HepG2 (cell line): ENCODE data around the gene OTUB2. TPM values are rescaled to one million over a fixed set of nuclear protein-coding genes. Genes with fewer than 3 reads are reported as not detected.

Experiments used
- CCDC6 ChIP-seq: sonication (generic); formaldehyde crosslinking; IDR thresholded peaks from 2 replicates; pipeline ENCODE4 v1.8.1; 2022; ENCODE audit warnings: mild to moderate bottlenecking, missing genetic modification reagents, moderate library complexity
- DNMT1 ChIP-seq: sonication (generic); formaldehyde crosslinking; IDR thresholded peaks from 2 replicates; pipeline ENCODE4 v1.5.1; 2020; ENCODE audit warnings: mild to moderate bottlenecking, missing genetic modification reagents
- E2F1 ChIP-seq: sonication (generic); formaldehyde crosslinking; IDR thresholded peaks from 2 replicates; pipeline ENCODE4 v1.5.0; 2020; ENCODE audit warnings: missing genetic modification reagents
- FLYWCH1 ChIP-seq: sonication (generic); formaldehyde crosslinking; IDR thresholded peaks from 2 replicates; pipeline ENCODE4 v1.8.1; 2023; ENCODE audit warnings: mild to moderate bottlenecking, missing genetic modification reagents
- HDAC2 ChIP-seq: sonication (generic); formaldehyde crosslinking; IDR thresholded peaks from 2 replicates; pipeline ENCODE4 v1.4.0; 2020; ENCODE audit warnings: missing genetic modification reagents
- KDM1A ChIP-seq: IDR thresholded peaks from 2 replicates; pipeline ENCODE4 v1.6.1; 2016; ENCODE audit warnings: missing compliant biosample characterization
- MBNL3 ChIP-seq: fragments of 250-450 bp; sonication (Bioruptor Pico); conservative IDR thresholded peaks from 2 replicates; pipeline ENCODE4 v1.8.0; 2022; ENCODE audit warnings: mild to moderate bottlenecking, inconsistent platforms
- NR2C2 ChIP-seq: sonication (generic); formaldehyde crosslinking; IDR thresholded peaks from 2 replicates; pipeline ENCODE4 v1.4.0; 2020; ENCODE audit warnings: missing genetic modification reagents, mild to moderate bottlenecking, moderate library complexity, borderline replicate concordance
- REL ChIP-seq: sonication (generic); formaldehyde crosslinking; conservative IDR thresholded peaks from 2 replicates; pipeline ENCODE4 v1.8.0; 2022; ENCODE audit warnings: mild to moderate bottlenecking, missing genetic modification reagents, moderate library complexity
- RELA ChIP-seq: sonication (generic); formaldehyde crosslinking; IDR thresholded peaks from 2 replicates; pipeline ENCODE4 v1.4.0; 2020; ENCODE audit warnings: missing genetic modification reagents
- SIX4 ChIP-seq: sonication (generic); formaldehyde crosslinking; IDR thresholded peaks from 2 replicates; pipeline ENCODE4 v1.4.0; 2020; ENCODE audit warnings: missing genetic modification reagents
- SMAD9 ChIP-seq: sonication (generic); formaldehyde crosslinking; IDR thresholded peaks from 2 replicates; pipeline ENCODE4 v1.5.1; 2020; ENCODE audit warnings: mild to moderate bottlenecking, missing genetic modification reagents
- SMC3 ChIP-seq: IDR thresholded peaks from 2 replicates; pipeline ENCODE4 v1.6.1; 2011; ENCODE audit warnings: low read length, improper control_type of control experiment
- SOX6 ChIP-seq, 2 experiments: fragments of 450-650 bp in 1 of 2; sonication (generic) in 1 of 2; formaldehyde crosslinking in 1 of 2; IDR thresholded peaks; 2 replicates each; pipeline versions ENCODE4 v1.4.0 to v1.6.1; 2017 to 2020; ENCODE audit warnings: antibody characterized with exemption in 1 of 2, mild to moderate bottlenecking in 1 of 2, missing genetic modification reagents in 1 of 2
- STAG1 ChIP-seq: sonication (generic); formaldehyde crosslinking; IDR thresholded peaks from 2 replicates; pipeline ENCODE4 v1.4.0; 2020; ENCODE audit warnings: missing genetic modification reagents
- TMF1 ChIP-seq: sonication (generic); formaldehyde crosslinking; IDR thresholded peaks from 2 replicates; pipeline ENCODE4 v1.8.1; 2022; ENCODE audit warnings: low read depth, missing genetic modification reagents
- ZBTB40 ChIP-seq, 2 experiments: fragments of 450-650 bp in 1 of 2; sonication (generic) in 1 of 2; formaldehyde crosslinking in 1 of 2; IDR thresholded peaks; 2 replicates each; pipeline versions ENCODE4 v1.6.1 to v1.8.0; 2016 to 2022; ENCODE audit warnings: antibody characterized with exemption in 1 of 2, mild to moderate bottlenecking in 1 of 2, missing genetic modification reagents in 1 of 2
- ZNF101 ChIP-seq: sonication (generic); formaldehyde crosslinking; IDR thresholded peaks from 2 replicates; pipeline ENCODE4 v1.4.0; 2020; ENCODE audit warnings: mild to moderate bottlenecking, low read depth, missing genetic modification reagents, borderline replicate concordance
- ZNF567 ChIP-seq: sonication (generic); formaldehyde crosslinking; IDR thresholded peaks from 2 replicates; pipeline ENCODE4 v1.8.1; 2023; ENCODE audit warnings: mild to moderate bottlenecking, missing genetic modification reagents, borderline replicate concordance
- ZNF598 ChIP-seq: sonication (generic); formaldehyde crosslinking; IDR thresholded peaks from 2 replicates; pipeline ENCODE4 v1.5.1; 2020; ENCODE audit warnings: mild to moderate bottlenecking, missing genetic modification reagents, borderline replicate concordance
- ZNF766 ChIP-seq: sonication (generic); formaldehyde crosslinking; IDR thresholded peaks from 2 replicates; pipeline ENCODE4 v1.5.0; 2020; ENCODE audit warnings: missing genetic modification reagents, borderline replicate concordance
- polyA plus RNA-seq, 8 experiments: library from polyadenylated mRNA; depleted of rRNA in 3 of 8; stranded (reverse) in 7 of 8; unstranded in 1 of 8; fragments of >200 nt; fragmentation: Illumina TruSeq in 4 of 8; extraction: Trizol in 4 of 8; gene quantifications; 2 replicates each; pipeline versions ENCODE4 v1.2.1 to v1.2.3, GENCODE V29; 2011 to 2016; ENCODE audit warnings: low read depth in 4 of 8, missing spikeins in 1 of 8, mixed read lengths in 1 of 8; ENCODE audit not compliant: insufficient read depth in 1 of 8
- total RNA-seq, 5 experiments: library from RNA; depleted of rRNA; stranded (reverse); fragments of >200 nt; fragmentation: Illumina TruSeq; extraction: Trizol; gene quantifications; 2 replicates each; pipeline ENCODE4 v1.2.3, GENCODE V29; 2016; ENCODE audit warnings: low read depth in 1 of 5

The OTUB2 gene
- total and polyA plus RNA-seq, 2 of the 13 experiments (the other 11 are each of a cell fraction or from before 2014, with no cell fraction given), result 2.2 to 2.4 TPM

- no peak for TF ChIP-seq E2F1 (CRISPR knock-in tag)
- TF ChIP-seq CCDC6 (CRISPR knock-in tag), result no peak
- TF ChIP-seq SOX6 (IDR thresholded peaks at IDR 0.05), result no peak
- no peak for TF ChIP-seq SOX6 (CRISPR knock-in tag; IDR thresholded peaks at IDR 0.05)
- TF ChIP-seq SMAD9 (CRISPR knock-in tag), result no peak
- no peak for TF ChIP-seq FLYWCH1 (CRISPR knock-in tag)
- no peak for TF ChIP-seq KDM1A (CRISPR knock-in tag)
- no peak for TF ChIP-seq ZNF766 (CRISPR knock-in tag)
- TF ChIP-seq SIX4 (CRISPR knock-in tag), result no peak
- peak; percentile 46 for TF ChIP-seq SMC3
- TF ChIP-seq HDAC2 (CRISPR knock-in tag), result no peak
- no peak for TF ChIP-seq REL
- no peak for TF ChIP-seq ZBTB40 (IDR thresholded peaks at IDR 0.05)
- no peak for TF ChIP-seq ZBTB40 (CRISPR knock-in tag; IDR thresholded peaks at IDR 0.05)
- TF ChIP-seq NR2C2 (CRISPR knock-in tag), result no peak
- no peak for TF ChIP-seq DNMT1
- no peak for TF ChIP-seq TMF1 (CRISPR knock-in tag)
- no peak for TF ChIP-seq RELA
- no peak for TF ChIP-seq ZNF598 (CRISPR knock-in tag)
- TF ChIP-seq STAG1 (CRISPR knock-in tag), result peak; percentile 63
- TF ChIP-seq ZNF101 (CRISPR knock-in tag), result no peak
- no peak for TF ChIP-seq ZNF567 (CRISPR knock-in tag)
- no peak for TF ChIP-seq MBNL3
These were observed 25.0 kb downstream of the OTUB2 start (continued) for GRCh38 chr14:94051115-94051514.
